ENCODE measurements around the gene USP20. TPM values are rescaled to one million over a fixed set of nuclear protein-coding genes. Genes with fewer than 3 reads are reported as not detected.
A peak's percentile ranks its signal among the peaks of the same experiment; 100 is the strongest.

The USP20 gene
- total RNA-seq, 2 experiments from 2014 or later, result 114 to 155 TPM

DNA sequence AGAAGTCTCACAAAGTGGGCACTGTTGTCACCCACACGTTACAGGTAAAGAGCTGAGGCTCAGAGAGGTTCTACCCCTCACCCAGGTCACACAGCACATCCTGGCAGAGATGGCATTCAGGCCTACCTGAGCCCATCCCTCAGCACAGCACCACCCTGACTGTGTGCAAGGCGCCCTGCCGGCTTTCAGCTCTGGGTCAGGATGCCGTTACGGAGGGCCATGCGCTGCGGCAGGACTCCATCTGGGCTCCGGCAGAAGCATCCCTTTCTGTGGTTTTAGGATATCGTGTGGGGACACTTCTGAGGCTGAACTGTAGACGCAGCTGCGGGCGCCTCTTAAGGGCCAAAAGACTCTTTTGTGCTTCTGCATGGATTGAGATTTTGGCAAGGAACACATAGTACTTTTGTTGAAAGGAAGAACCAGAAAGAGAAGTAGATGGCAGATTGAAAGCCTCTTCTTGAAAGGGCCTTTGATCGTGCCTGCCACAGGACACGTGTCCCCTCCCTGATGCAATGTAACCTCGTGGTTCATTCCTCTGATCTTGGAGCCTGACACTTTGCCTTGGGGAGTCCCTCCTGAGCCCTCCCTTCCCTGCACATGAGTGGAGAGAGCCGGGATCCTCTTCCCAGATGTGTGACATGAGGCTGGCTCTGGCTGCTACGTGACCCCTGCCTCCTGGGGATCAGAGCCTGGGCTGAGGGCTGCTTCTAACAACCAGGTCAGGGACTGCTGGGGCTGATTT, 31.3 kb downstream of the USP20 start:
- Mint-ChIP-seq H3K27me3 (no peaks in the 10 kb centered on the region), H3K4me1 (peaks cover 95% of the 10 kb centered on the region), H3K4me3 (peak overlapping the region; percentile 2), H3K27ac (peak overlapping the region; percentile 88), H3K9me3 (ENCODE audit: low read depth) (no peaks in the 10 kb centered on the region), H3K36me3 (peaks cover 61% of the 10 kb centered on the region)
- DNase-seq (no peak), ATAC-seq (no peak)
- CTCF ChIA-PET, result interaction anchor here (0.6 to 12.0 kb wide), 3 partner anchors 10 to 22 kb away, joined by 3 to 110 read pairs (median 3); no protein-coding TSS in a partner anchor

GRCh38 chr9:129867136-129868022, 32.1 kb downstream of the USP20 start:
- peak overlapping the region; percentile 26 for H3K4me3 Mint-ChIP-seq
- no peaks in the 10 kb centered on the region for H3K9me3 Mint-ChIP-seq (ENCODE audit: low read depth)
- ATAC-seq, result no peak
- H3K36me3 Mint-ChIP-seq, result peaks cover 58% of the 10 kb centered on the region
- H3K4me1 Mint-ChIP-seq, result peaks cover 93% of the 10 kb centered on the region
- H3K27ac Mint-ChIP-seq, result peak overlapping the region; percentile 88
- CTCF ChIA-PET, result interaction anchor here (0.5 to 12.0 kb wide), 7 partner anchors 10 to 125 kb away, joined by 3 to 110 read pairs (median 4); no protein-coding TSS in a partner anchor
- H3K27me3 Mint-ChIP-seq, result no peaks in the 10 kb centered on the region
- no peak for DNase-seq

DNA sequence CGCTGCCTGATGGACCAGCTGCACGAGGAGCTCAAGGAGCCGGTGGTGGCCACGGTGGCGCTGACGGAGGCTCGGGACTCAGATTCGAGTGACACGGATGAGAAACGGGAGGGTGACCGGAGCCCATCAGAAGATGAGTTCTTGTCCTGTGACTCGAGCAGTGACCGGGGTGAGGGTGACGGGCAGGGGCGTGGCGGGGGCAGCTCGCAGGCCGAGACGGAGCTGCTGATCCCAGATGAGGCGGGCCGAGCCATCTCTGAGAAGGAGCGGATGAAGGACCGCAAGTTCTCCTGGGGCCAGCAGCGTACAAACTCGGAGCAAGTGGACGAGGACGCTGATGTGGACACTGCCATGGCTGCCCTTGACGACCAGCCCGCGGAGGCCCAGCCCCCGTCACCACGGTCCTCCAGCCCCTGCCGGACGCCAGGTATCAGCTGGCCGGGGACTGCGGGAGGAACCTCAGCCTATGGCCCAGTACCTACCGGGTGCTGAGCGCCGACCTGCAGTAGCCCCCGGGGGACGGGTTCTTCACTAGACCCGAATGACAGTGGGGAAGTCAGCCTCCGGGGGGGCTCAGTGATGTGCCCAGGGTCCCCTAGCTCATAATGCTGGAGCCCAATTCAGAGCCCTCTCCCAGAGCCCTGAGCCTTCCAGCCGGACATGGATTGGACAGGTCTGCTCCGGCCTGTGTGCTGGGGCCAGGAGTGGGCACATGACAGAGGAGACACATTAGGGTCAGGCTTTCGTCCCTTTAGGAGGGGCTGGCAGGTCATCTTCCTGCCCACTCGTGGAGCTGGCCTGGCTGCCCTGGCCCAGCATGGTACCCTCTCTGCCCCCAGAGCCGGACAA, 33.0 kb downstream of the USP20 start:
- H3K27me3 Mint-ChIP-seq, result no peaks in the 10 kb centered on the region
- DNase-seq (no peak), ATAC-seq (no peak)
- H3K36me3 Mint-ChIP-seq, result peaks cover 55% of the 10 kb centered on the region
- peak overlapping the region; percentile 26 for H3K4me3 Mint-ChIP-seq
- H3K4me1 Mint-ChIP-seq, result peaks cover 90% of the 10 kb centered on the region
- CTCF ChIA-PET, result interaction anchor here (0.8 to 12.0 kb wide), 7 partner anchors 10 to 368 kb away, joined by 3 to 110 read pairs (median 4); no protein-coding TSS in a partner anchor
- H3K9me3 Mint-ChIP-seq (ENCODE audit: low read depth), result no peaks in the 10 kb centered on the region
- H3K27ac Mint-ChIP-seq, result peak overlapping the region; percentile 94

GRCh38 chr9:129868872-129869486, 33.7 kb downstream of the USP20 start:
- Mint-ChIP-seq H3K4me3 (peak overlapping the region; percentile 52), H3K4me1 (peaks cover 84% of the 10 kb centered on the region), H3K36me3 (peaks cover 53% of the 10 kb centered on the region), H3K27me3 (no peaks in the 10 kb centered on the region), H3K9me3 (ENCODE audit: low read depth) (no peaks in the 10 kb centered on the region), H3K27ac (peak overlapping the region; percentile 94)
- CTCF ChIA-PET, result interaction anchor here (0.8 to 12.0 kb wide), 5 partner anchors 9 to 368 kb away, joined by 3 to 110 read pairs (median 4); no protein-coding TSS in a partner anchor
- DNase-seq (peak; percentile 97), ATAC-seq (peak; percentile 87)

DNA sequence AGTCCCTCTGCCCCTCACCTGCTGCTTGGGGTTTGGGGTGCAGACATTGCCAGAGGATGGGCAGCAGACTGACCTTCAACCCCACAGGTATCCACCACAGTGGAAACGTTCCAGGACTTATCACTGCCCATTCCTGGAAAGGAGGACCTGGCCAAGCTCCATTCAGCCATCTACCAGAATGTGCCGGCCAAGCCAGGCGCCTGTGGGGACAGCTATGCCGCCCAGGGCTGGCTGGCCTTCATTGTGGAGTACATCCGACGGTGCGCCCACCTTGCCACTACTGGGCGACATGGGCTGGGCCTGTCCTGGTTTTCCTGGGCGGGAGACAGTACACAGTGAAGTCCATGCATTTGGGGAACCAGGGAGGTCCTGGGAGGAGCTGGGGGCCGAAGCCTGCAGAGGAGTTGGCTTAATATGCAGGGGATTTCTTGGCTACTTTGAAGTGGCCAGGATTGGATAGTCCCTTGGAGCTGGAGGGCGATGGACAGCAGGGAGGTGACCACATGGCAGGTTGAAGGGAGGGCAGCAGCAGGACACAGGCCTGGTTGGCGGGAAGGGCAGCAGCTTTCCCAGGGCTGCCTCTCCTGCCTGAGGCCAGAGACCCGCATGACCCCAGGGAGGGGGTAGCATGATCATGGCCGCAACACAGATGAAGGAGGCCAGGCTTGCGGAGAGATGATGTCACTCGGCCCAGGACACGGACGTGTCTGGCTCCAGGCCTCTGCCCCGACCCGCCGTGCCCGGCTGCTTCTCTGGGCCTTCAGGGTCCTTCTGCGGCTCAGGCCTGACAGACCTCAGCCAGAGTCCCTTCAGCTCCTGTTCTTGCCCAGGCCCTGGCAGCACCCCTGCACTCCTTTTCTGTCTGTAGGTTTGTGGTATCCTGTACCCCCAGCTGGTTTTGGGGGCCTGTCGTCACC, 34.6 kb downstream of the USP20 start:
- CTCF ChIA-PET, result interaction anchor here (0.7 to 12.0 kb wide), 2 partner anchors 17 to 63 kb away, joined by 3 to 110 read pairs; no protein-coding TSS in a partner anchor
- Mint-ChIP-seq H3K27ac (peak overlapping the region; percentile 94), H3K36me3 (peaks cover 55% of the 10 kb centered on the region), H3K4me3 (peak overlapping the region; percentile 52), H3K27me3 (no peaks in the 10 kb centered on the region), H3K4me1 (peaks cover 83% of the 10 kb centered on the region), H3K9me3 (ENCODE audit: low read depth) (no peaks in the 10 kb centered on the region)
- DNase-seq, result no peak
- no peak for ATAC-seq

GRCh38 chr9:129871046-129871445, 35.8 kb downstream of the USP20 start:
- Mint-ChIP-seq H3K4me3 (no peak overlapping the region), H3K4me1 (peaks cover 78% of the 10 kb centered on the region), H3K36me3 (peaks cover 50% of the 10 kb centered on the region), H3K9me3 (ENCODE audit: low read depth) (no peaks in the 10 kb centered on the region), H3K27me3 (no peaks in the 10 kb centered on the region), H3K27ac (peak overlapping the region; percentile 94)
- ATAC-seq (no peak), DNase-seq (no peak)
- CTCF ChIA-PET, result interaction anchor here (12.0 kb wide), 1 partner anchor 16 kb away, joined by 110 read pairs; no protein-coding TSS in a partner anchor

DNA sequence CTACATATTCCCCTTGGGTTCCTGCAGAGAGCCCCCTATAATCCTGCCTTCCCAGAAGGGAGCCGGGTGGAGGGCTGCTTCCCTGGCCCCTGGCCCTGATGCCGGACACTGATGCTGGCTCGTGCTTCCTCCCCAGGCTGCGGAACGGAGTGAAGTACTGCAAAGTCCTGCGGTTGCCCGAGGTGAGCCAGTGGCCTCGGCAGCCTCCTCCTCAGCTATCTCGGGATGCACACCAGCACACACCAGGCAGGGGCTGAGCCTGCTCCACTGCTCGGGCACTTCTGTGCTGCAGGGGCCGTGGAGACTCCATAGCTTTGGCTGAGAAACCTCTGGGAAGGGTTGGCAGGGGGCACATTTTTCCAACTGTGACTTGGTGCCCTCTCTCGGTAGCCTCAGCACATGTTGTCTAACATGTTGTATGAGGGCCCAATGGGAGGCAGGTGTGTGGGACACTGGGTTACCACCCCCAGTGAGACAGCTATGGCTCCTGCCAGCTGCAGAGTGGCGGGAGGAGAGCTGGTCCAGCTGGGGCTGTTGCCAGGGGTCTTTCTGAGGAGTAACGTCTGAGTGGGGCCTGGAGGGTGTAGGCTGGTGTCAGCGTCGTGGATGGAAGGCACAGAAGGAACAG, 38.4 kb downstream of the USP20 start:
- Mint-ChIP-seq H3K4me3 (no peak overlapping the region), H3K27ac (peak overlapping the region; percentile 67), H3K4me1 (peaks cover 71% of the 10 kb centered on the region), H3K36me3 (peaks cover 55% of the 10 kb centered on the region), H3K27me3 (no peaks in the 10 kb centered on the region), H3K9me3 (ENCODE audit: low read depth) (no peaks in the 10 kb centered on the region)
- ATAC-seq (no peak), DNase-seq (no peak)
- CTCF ChIA-PET, result interaction anchor here (1.0 kb wide), 1 partner anchor 13 kb away, joined by 4 read pairs; no protein-coding TSS in a partner anchor

DNA sequence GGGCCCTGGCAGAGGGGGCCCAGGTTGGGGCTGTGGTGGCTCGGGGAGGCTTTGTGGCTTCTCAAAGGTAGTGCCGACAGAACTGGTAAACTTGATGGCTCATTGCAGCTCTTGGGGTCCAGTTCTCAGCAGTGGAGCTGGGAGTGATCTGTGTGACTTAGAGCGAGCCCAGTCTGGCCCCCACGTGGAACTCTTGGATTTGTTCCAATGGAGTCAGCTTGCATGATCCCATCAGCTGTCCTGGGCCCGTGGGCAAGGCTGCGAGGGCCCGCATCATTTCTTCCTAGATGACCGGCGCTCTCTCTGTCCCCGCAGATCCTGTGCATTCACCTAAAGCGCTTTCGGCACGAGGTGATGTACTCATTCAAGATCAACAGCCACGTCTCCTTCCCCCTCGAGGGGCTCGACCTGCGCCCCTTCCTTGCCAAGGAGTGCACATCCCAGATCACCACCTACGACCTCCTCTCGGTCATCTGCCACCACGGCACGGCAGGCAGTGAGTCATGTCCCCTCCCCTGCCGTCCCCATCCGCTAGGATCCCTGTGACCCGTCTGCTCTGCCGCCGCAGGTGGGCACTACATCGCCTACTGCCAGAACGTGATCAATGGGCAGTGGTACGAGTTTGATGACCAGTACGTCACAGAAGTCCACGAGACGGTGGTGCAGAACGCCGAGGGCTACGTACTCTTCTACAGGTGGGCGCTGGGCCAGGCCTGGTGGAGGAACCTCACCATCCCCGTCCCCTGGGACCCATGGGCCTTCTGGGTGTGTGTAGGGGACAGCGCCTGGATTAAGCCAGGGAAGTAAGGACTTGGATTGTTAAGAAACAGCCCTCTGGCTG, 39.2 kb downstream of the USP20 start:
- CTCF ChIA-PET, result interaction anchor here (1.0 kb wide), 1 partner anchor 12 kb away, joined by 4 read pairs; no protein-coding TSS in a partner anchor
- Mint-ChIP-seq H3K9me3 (ENCODE audit: low read depth) (no peaks in the 10 kb centered on the region), H3K27me3 (no peaks in the 10 kb centered on the region), H3K4me3 (no peak overlapping the region), H3K4me1 (peaks cover 63% of the 10 kb centered on the region), H3K36me3 (peaks cover 54% of the 10 kb centered on the region), H3K27ac (peak overlapping the region; percentile 67)
- no peak for DNase-seq
- no peak for ATAC-seq

GRCh38 chr9:129875181-129875611, 39.9 kb downstream of the USP20 start:
- Mint-ChIP-seq H3K9me3 (ENCODE audit: low read depth) (no peaks in the 10 kb centered on the region), H3K4me3 (no peak overlapping the region), H3K4me1 (peaks cover 56% of the 10 kb centered on the region), H3K27me3 (no peaks in the 10 kb centered on the region), H3K36me3 (peaks cover 49% of the 10 kb centered on the region), H3K27ac (peak overlapping the region; percentile 24)
- CTCF ChIA-PET, result no interaction called here
- DNase-seq (no peak), ATAC-seq (no peak)

DNA sequence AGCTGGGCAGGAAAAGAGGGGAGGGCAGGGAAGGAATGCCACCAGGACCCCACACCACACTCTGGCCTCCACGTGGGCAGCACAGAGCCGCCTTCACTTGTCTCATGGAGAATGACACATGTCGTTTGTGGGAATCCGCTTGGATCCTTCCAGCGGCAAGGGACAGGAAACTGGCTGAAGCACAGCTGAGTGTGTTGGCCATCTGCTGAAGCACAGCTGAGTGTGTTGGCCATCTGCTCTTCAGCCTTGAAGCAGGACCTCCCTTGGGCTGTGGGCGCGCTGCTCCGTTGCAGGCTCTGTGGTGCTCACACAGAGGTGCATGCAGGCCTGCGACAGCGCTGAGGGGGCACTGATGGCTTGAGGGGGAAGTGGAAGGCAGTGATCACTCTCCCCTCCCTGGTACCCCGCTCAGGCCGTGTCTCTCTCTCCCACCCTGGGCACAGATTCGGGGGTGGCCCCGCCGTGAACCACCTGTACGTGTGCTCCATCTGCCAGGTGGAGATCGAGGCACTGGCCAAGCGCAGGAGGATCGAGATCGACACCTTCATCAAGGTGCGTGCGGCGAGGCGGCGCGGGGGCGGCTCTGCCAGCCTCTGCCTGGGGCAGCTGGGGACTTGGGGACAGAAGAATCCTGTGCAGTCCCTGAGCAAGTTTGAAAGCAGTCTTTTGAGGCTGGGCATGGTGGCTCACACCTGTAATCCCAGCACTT, 40.6 kb downstream of the USP20 start:
- CTCF ChIA-PET, result interaction anchor here (1.2 kb wide), 1 partner anchor 11 kb away, joined by 3 read pairs; no protein-coding TSS in a partner anchor
- H3K4me1 Mint-ChIP-seq, result peaks cover 50% of the 10 kb centered on the region
- peaks cover 48% of the 10 kb centered on the region for H3K36me3 Mint-ChIP-seq
- ATAC-seq, result no peak
- H3K9me3 Mint-ChIP-seq (ENCODE audit: low read depth), result no peaks in the 10 kb centered on the region
- H3K27ac Mint-ChIP-seq, result peak overlapping the region; percentile 84
- H3K4me3 Mint-ChIP-seq, result no peak overlapping the region
- DNase-seq, result no peak
- no peaks in the 10 kb centered on the region for H3K27me3 Mint-ChIP-seq
